GM12865 (cell line): ENCODE measurements around the gene MBD6.
"Not testable (repeated sequence)": the region's sequence is repeated elsewhere in the genome, so short reads cannot be mapped to it uniquely, and the experiment has no call there.

Experiments
- DNase-seq: peaks from one replicate; pipeline ENCODE4 v3.0.0; 2010; ENCODE audit warnings: low read depth
- H3K4me3 ChIP-seq: 2 replicates; pipeline ENCODE4 v1.5.1; 2011; ENCODE audit warnings: mild to moderate bottlenecking, low read depth, low read length, control low read depth
- TF ChIP-seq, protein P1 (sequence below): IDR thresholded peaks from 2 replicates; pipeline ENCODE4 v1.5.1; 2011; ENCODE audit warnings: low read length, control low read depth, low read depth, inconsistent platforms; ENCODE audit not compliant: insufficient read depth; ENCODE audit errors: missing control alignments

MBD6 gene

GRCh38 chr12:57564178-57564740 lies 41.6 kb downstream of the MBD6 start:
- H3K4me3 ChIP-seq = no peak overlapping the region
- DNase-seq = no peak
- TF ChIP-seq, protein P1, sequence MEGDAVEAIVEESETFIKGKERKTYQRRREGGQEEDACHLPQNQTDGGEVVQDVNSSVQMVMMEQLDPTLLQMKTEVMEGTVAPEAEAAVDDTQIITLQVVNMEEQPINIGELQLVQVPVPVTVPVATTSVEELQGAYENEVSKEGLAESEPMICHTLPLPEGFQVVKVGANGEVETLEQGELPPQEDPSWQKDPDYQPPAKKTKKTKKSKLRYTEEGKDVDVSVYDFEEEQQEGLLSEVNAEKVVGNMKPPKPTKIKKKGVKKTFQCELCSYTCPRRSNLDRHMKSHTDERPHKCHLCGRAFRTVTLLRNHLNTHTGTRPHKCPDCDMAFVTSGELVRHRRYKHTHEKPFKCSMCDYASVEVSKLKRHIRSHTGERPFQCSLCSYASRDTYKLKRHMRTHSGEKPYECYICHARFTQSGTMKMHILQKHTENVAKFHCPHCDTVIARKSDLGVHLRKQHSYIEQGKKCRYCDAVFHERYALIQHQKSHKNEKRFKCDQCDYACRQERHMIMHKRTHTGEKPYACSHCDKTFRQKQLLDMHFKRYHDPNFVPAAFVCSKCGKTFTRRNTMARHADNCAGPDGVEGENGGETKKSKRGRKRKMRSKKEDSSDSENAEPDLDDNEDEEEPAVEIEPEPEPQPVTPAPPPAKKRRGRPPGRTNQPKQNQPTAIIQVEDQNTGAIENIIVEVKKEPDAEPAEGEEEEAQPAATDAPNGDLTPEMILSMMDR = no peak

DNA sequence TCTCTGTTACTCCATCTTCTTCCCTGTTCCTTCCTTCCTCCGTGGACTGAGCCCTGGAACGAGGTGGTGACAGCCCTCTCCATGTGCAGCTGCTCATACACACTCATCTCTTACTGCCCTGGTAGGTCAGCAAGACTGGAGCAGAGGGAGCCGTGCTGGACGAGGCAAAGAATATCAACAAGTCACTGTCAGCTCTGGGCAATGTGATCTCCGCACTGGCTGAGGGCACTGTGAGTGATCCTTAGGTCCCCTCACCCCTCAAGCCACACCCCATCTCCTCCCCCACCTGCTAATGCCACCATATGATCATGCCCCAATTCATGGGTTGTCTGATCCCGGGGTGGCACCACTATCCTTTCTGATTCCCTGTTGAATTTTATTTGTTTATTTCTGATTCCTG lies 46.2 kb downstream of the MBD6 start:
- no peak for DNase-seq
- H3K4me3 ChIP-seq = no peak overlapping the region
- TF ChIP-seq, protein P1 = no peak

GRCh38 chr12:57569858-57570257 lies 47.2 kb downstream of the MBD6 start:
- no peak for DNase-seq
- H3K4me3 ChIP-seq = no peak overlapping the region
- TF ChIP-seq, protein P1 = no peak

DNA sequence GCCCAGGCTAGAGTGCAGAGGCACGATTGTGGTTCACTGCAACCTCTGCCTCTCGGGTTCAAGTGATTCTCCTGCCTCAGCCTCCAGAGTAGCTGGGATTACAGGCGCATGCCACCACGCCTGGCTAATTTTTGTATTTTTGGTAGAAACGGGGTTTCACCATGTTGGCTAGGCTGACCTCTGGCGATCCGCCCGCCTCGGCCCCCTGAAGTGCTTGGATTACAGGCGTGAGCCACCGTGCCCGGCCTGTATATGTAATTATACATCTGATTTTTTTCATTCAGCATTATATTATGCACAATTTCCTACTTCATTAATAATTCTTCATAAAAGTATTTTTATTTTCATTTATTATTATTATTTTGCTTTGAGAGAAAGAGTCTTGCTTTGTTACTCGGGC lies 47.8 kb downstream of the MBD6 start:
- not testable (repeated sequence) for DNase-seq, H3K4me3 ChIP-seq

- no peak overlapping the region for H3K4me3 ChIP-seq
- TF ChIP-seq, protein P1 = no peak
- DNase-seq = no peak
Observed at GRCh38 chr12:57571926-57572762, 49.5 kb downstream of the MBD6 start.

DNA sequence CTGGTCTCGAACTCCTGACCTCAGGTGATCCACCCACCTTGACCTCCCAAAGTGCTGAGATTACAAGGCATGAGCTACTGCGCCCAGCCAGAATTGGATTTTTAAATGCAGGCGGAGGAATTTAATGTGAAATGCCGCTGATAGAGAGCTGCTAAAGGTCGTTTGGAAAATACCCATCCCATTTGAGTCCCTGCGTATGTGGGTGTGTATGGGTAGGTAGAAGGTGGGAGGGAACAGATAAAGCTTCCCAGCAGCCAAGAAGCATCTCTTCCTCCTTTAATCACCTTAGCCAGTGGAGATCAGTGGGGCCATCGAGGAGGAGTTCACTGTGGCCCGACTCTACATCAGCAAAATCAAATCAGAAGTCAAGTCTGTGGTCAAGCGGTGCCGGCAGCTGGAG lies 52.2 kb downstream of the MBD6 start:
- TF ChIP-seq, protein P1 = no peak
- H3K4me3 ChIP-seq = no peak overlapping the region
- no peak for DNase-seq

GRCh38 chr12:57575771-57576612 lies 53.4 kb downstream of the MBD6 start:
- DNase-seq = no peak
- TF ChIP-seq, protein P1 = no peak
- H3K4me3 ChIP-seq = no peak overlapping the region
